CD4-positive, alpha-beta memory T cell (primary cell): ENCODE data around the gene CAMSAP1. TPM values are rescaled to one million over a fixed set of nuclear protein-coding genes. Genes with fewer than 3 reads are reported as not detected.

ENCODE experiments used
- CTCF ChIA-PET: fragments of 350-600 bp; sonication (Branson Sonifier 250); formaldehyde crosslinking; loops from one replicate; lab custom pipeline; 2021; ENCODE audit warnings: inconsistent platforms; ENCODE audit not compliant: partially characterized antibody; lab: Charles Lee
- POLR2A ChIA-PET: fragments of 350-600 bp; sonication (Branson Sonifier 250); formaldehyde crosslinking; loops from one replicate; lab custom pipeline; 2021; ENCODE audit not compliant: partially characterized antibody; lab: Charles Lee
- DNase-seq, 5 donors: peaks; one replicate each; pipeline versions ENCODE4 v3.0.0 to v3.0.0-alpha.2; 2020 to 2022; ENCODE audit warnings: mixed read lengths in 1 of 5
- H3K27ac ChIP-seq: one replicate; pipeline ENCODE4 v1.7.0; 2013; ENCODE audit warnings: low read depth, low read length
- H3K27me3 ChIP-seq: 2 replicates; pipeline ENCODE4 v1.7.0; 2013; ENCODE audit warnings: mild to moderate bottlenecking, low read length, moderate library complexity; ENCODE audit not compliant: insufficient read depth
- H3K36me3 ChIP-seq: 2 replicates; pipeline ENCODE4 v1.7.0; 2013; ENCODE audit warnings: mild to moderate bottlenecking, low read length, moderate library complexity; ENCODE audit not compliant: insufficient read depth
- H3K4me1 ChIP-seq: 2 replicates; pipeline ENCODE4 v1.7.0; 2013; ENCODE audit warnings: mild to moderate bottlenecking, low read length, moderate library complexity; ENCODE audit not compliant: insufficient read depth
- H3K4me3 ChIP-seq, 2 donors: one replicate each; pipeline ENCODE4 v1.7.0; 2013; ENCODE audit warnings: low read length in 2 of 2, mild to moderate bottlenecking in 1 of 2
- H3K9me3 ChIP-seq, 2 donors: one replicate each; pipeline ENCODE4 v1.7.0; 2013; ENCODE audit warnings: low read length in 2 of 2, control low read depth in 1 of 2; ENCODE audit not compliant: control insufficient read depth in 1 of 2
- H3K27ac Mint-ChIP-seq, 7 donors: one replicate each; pipeline ENCODE4 v1.8.0; 2020 to 2021; ENCODE audit warnings: mixed read lengths in 7 of 7, mild to moderate bottlenecking in 6 of 7, inconsistent platforms in 3 of 7, moderate library complexity in 3 of 7
- H3K27me3 Mint-ChIP-seq, 2 donors: one replicate each; pipeline ENCODE4 v1.8.0; 2020 to 2021; ENCODE audit warnings: mixed read lengths in 2 of 2
- H3K36me3 Mint-ChIP-seq, 2 donors: one replicate each; pipeline ENCODE4 v1.8.0; 2020 to 2021; ENCODE audit warnings: mixed read lengths in 2 of 2, inconsistent platforms in 1 of 2, mild to moderate bottlenecking in 1 of 2
- H3K4me1 Mint-ChIP-seq, 4 donors: one replicate each; pipeline ENCODE4 v1.8.0; 2020 to 2021; ENCODE audit warnings: mixed read lengths in 4 of 4, mild to moderate bottlenecking in 1 of 4
- H3K4me3 Mint-ChIP-seq, 8 donors: one replicate each; pipeline ENCODE4 v1.8.0; 2020 to 2021; ENCODE audit warnings: mixed read lengths in 8 of 8, mild to moderate bottlenecking in 7 of 8, moderate library complexity in 6 of 8, inconsistent platforms in 3 of 8
- H3K9me3 Mint-ChIP-seq, 8 donors: one replicate each; pipeline ENCODE4 v1.8.0; 2020 to 2021; ENCODE audit warnings: mixed read lengths in 8 of 8, mild to moderate bottlenecking in 5 of 8, inconsistent platforms in 3 of 8, moderate library complexity in 1 of 8
- intact Hi-C: fragments of 100-400 bp; cut with micrococcal nuclease; formaldehyde crosslinking; loops from one replicate; pipeline ENCODE4 v1.15.1; 2023
- polyA plus RNA-seq, 2 donors: library from polyadenylated mRNA; unstranded; fragments of 300-500 nt; fragmentation: Illumina TruSeq; gene quantifications; one replicate each; pipeline ENCODE4 v1.2.3, GENCODE V29; 2021
- total RNA-seq, 2 experiments: library from RNA; stranded (reverse); gene quantifications; one replicate each; pipeline ENCODE4 v1.2.3, GENCODE V29; 2021

The CAMSAP1 gene
- total and polyA plus RNA-seq, 4 experiments from 2014 or later: 0.76 to 51.7 (median 22.5) TPM

DNA sequence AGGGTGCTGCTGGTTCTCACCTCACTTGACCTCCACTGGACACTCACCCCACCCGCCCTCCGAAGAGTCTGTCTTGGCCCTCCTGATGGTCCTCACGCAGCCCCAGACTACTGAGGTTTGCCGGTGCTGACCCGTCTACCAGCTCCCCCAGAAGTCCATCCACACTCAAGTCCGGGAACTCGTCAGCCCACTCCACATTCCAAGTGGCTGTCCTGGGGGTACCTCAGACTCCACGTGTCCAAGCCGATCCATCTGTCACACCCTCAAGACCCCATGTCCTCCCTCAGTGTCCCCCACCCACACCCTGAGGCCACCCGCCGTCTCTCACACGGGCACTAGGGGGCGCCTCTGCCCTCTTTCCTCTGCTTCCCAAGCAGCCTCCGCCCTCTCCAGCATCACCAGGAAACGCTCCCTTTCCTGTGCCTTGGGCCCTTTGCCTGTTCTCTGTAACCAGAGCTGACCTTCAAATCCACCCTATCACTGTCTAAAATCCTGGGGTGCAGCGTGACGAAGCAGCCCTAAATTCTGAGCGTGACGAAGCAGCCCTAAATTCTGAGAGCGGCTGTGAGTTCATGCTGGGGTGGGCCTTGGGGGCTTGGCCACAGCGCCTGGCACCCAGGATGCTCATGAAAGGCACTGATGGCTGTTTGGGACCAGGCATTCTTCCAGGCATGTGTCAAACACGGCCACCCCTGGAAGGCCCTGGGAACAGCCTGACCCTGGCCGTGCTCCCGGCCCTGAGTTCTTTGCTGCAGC lies 109.7 kb downstream of the CAMSAP1 start:
- ChIA-PET CTCF (interaction anchor here (1.0 kb wide), 1 partner anchor 27 kb away, joined by 3 read pairs; no protein-coding TSS in a partner anchor), POLR2A (no interaction called here)
- no peaks in the 10 kb centered on the region for H3K27me3 ChIP-seq
- no peaks in the 10 kb centered on the region for H3K36me3 ChIP-seq
- Mint-ChIP-seq H3K4me1 (peaks cover 0 to 2% (median 0%) of the 10 kb centered on the region in 4 donors), H3K27ac (peak overlapping the region in 1 of 7 donors; percentile 72), H3K9me3 (no peaks in the 10 kb centered on the region), H3K27me3 (no peaks in the 10 kb centered on the region), H3K4me3 (no peak overlapping the region), H3K36me3 (no peaks in the 10 kb centered on the region)
- intact Hi-C loops: no loop called here
- H3K27ac ChIP-seq: no peak overlapping the region
- no peak for DNase-seq
- no peaks in the 10 kb centered on the region for H3K9me3 ChIP-seq
- H3K4me1 ChIP-seq: no peaks in the 10 kb centered on the region
- no peak overlapping the region for H3K4me3 ChIP-seq

- Mint-ChIP-seq H3K4me3 (no peak overlapping the region), H3K9me3 (no peaks in the 10 kb centered on the region), H3K27me3 (no peaks in the 10 kb centered on the region), H3K27ac (no peak overlapping the region), H3K4me1 (peaks cover 0 to 2% (median 0%) of the 10 kb centered on the region in 4 donors), H3K36me3 (no peaks in the 10 kb centered on the region)
- ChIA-PET POLR2A (no interaction called here), CTCF (interaction anchor here (1.0 kb wide), 1 partner anchor 28 kb away, joined by 3 read pairs; no protein-coding TSS in a partner anchor)
- H3K4me1 ChIP-seq: no peaks in the 10 kb centered on the region
- H3K4me3 ChIP-seq: no peak overlapping the region
- no peak overlapping the region for H3K27ac ChIP-seq
- no peaks in the 10 kb centered on the region for H3K9me3 ChIP-seq
- DNase-seq: no peak
- H3K27me3 ChIP-seq: no peaks in the 10 kb centered on the region
- no peaks in the 10 kb centered on the region for H3K36me3 ChIP-seq
- intact Hi-C loops: no loop called here
These were observed 110.4 kb downstream of the CAMSAP1 start for GRCh38 chr9:135796784-135797485.

GRCh38 chr9:135795391-135795790 lies 112.0 kb downstream of the CAMSAP1 start:
- H3K27ac ChIP-seq: no peak overlapping the region
- Mint-ChIP-seq H3K4me1 (peaks cover 0 to 2% (median 0%) of the 10 kb centered on the region in 4 donors), H3K27ac (peak overlapping the region in 1 of 7 donors; percentile 32), H3K9me3 (no peaks in the 10 kb centered on the region), H3K4me3 (no peak overlapping the region), H3K27me3 (no peaks in the 10 kb centered on the region), H3K36me3 (no peaks in the 10 kb centered on the region)
- no peaks in the 10 kb centered on the region for H3K4me1 ChIP-seq
- intact Hi-C loops: no loop called here
- H3K27me3 ChIP-seq: no peaks in the 10 kb centered on the region
- ChIA-PET CTCF (no interaction called here), POLR2A (no interaction called here)
- no peak for DNase-seq
- H3K9me3 ChIP-seq: no peaks in the 10 kb centered on the region
- no peaks in the 10 kb centered on the region for H3K36me3 ChIP-seq
- no peak overlapping the region for H3K4me3 ChIP-seq

- DNase-seq: no peak
- intact Hi-C loops: no loop called here
These were observed 112.9 kb downstream of the CAMSAP1 start for GRCh38 chr9:135794361-135794885.

GRCh38 chr9:135794057-135794335 lies 113.3 kb downstream of the CAMSAP1 start:
- H3K27me3 ChIP-seq: no peaks in the 10 kb centered on the region
- Mint-ChIP-seq H3K4me1 (peaks cover 0 to 2% (median 0%) of the 10 kb centered on the region in 4 donors), H3K9me3 (no peaks in the 10 kb centered on the region), H3K4me3 (no peak overlapping the region), H3K27ac (no peak overlapping the region), H3K36me3 (no peaks in the 10 kb centered on the region), H3K27me3 (no peaks in the 10 kb centered on the region)
- POLR2A ChIA-PET: no interaction called here
- H3K4me1 ChIP-seq: no peaks in the 10 kb centered on the region
- H3K36me3 ChIP-seq: no peaks in the 10 kb centered on the region
- CTCF ChIA-PET: no interaction called here
- intact Hi-C loops: no loop called here
- H3K9me3 ChIP-seq: no peaks in the 10 kb centered on the region
- H3K4me3 ChIP-seq: no peak overlapping the region
- H3K27ac ChIP-seq: no peak overlapping the region
- no peak for DNase-seq

More at GRCh38 chr9:135794361-135794885, 112.9 kb downstream of the CAMSAP1 start:
- Mint-ChIP-seq H3K4me3 (no peak overlapping the region), H3K27me3 (no peaks in the 10 kb centered on the region), H3K4me1 (peaks cover 0 to 2% (median 0%) of the 10 kb centered on the region in 4 donors), H3K27ac (no peak overlapping the region), H3K36me3 (no peaks in the 10 kb centered on the region), H3K9me3 (no peaks in the 10 kb centered on the region)
- Histone ChIP-seq H3K4me3 (no peak overlapping the region), H3K4me1 (no peaks in the 10 kb centered on the region), H3K27ac (no peak overlapping the region), H3K27me3 (no peaks in the 10 kb centered on the region), H3K9me3 (no peaks in the 10 kb centered on the region), H3K36me3 (no peaks in the 10 kb centered on the region)
- POLR2A ChIA-PET: no interaction called here
- CTCF ChIA-PET: no interaction called here

DNA sequence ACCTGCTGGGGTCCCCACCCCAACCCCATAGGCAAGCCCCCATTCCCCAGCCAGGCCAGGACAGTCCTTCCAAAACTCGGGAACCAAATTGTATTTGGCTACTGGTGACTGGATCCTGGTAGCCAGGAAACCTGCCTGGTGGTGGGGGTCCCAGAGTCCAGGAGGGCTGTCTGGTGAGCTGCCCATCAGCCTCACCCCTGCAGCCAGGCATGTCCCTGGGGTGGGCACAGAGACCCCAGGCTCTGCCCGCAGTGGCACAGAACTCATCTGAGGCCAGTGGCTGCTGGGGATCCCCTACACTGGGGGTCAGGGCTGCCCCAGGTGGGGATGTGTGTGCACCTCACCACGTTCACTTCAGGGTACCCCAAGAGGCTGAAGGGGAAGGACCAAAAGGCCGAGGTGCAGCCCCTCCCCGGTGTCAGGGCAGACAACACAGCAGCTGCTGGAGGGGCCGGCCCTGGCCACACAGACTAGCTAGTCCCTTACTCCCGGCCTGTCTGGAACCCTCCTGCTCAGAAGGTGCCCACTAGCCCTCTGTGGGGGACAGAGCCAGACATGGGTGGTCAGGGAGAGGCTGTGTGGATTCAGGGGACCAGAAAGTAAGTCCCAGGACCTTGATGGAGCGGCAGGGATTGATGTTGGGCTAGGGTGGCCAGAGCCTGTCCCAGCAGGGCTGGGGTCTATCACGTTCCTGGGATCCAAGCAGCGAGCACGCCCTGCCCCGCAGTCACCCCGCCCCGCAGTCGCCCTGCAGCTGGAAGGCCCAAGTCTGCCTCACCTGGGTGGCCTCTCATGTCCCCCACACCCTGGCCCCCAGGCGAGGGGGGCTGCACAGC lies 113.9 kb downstream of the CAMSAP1 start:
- H3K9me3 Mint-ChIP-seq: no peaks in the 10 kb centered on the region
- CTCF ChIA-PET: no interaction called here
- no peaks in the 10 kb centered on the region for H3K36me3 Mint-ChIP-seq

More for the DNA sequence above, 113.9 kb downstream of the CAMSAP1 start:
- intact Hi-C loops: no loop called here
- no peak for DNase-seq
- POLR2A ChIA-PET: no interaction called here
- Histone ChIP-seq H3K36me3 (no peaks in the 10 kb centered on the region), H3K27me3 (no peaks in the 10 kb centered on the region), H3K9me3 (no peaks in the 10 kb centered on the region), H3K4me1 (no peaks in the 10 kb centered on the region), H3K4me3 (no peak overlapping the region), H3K27ac (no peak overlapping the region)
- Mint-ChIP-seq H3K4me1 (peaks cover 0 to 2% (median 0%) of the 10 kb centered on the region in 4 donors), H3K27ac (no peak overlapping the region), H3K27me3 (no peaks in the 10 kb centered on the region), H3K4me3 (no peak overlapping the region)
